Fibroblast of the aortic adventitia (primary cell): ENCODE data around the gene UNC119B. TPM values are rescaled to one million over a fixed set of nuclear protein-coding genes. Genes with fewer than 3 reads are reported as not detected.
"Not testable (repeated sequence)": the region's sequence is repeated elsewhere in the genome, so short reads cannot be mapped to it uniquely, and the experiment has no call there.

Source experiments
- DNase-seq: peaks from one replicate; pipeline ENCODE4 v3.0.0-alpha.2; 2010; ENCODE audit warnings: low read depth
- H3K4me3 ChIP-seq: 2 replicates; pipeline ENCODE4 v1.5.1; 2011; ENCODE audit warnings: low read depth, mild to moderate bottlenecking, control low read depth, low read length, moderate library complexity
- CTCF ChIP-seq: IDR thresholded peaks from 2 replicates; pipeline ENCODE4 v1.5.1; 2011; ENCODE audit warnings: mild to moderate bottlenecking, low read length, control low read depth, inconsistent platforms; ENCODE audit not compliant: insufficient read depth
- total RNA-seq: library from RNA; depleted of rRNA; stranded (reverse); fragments of >200 nt; gene quantifications from 2 replicates; pipeline ENCODE4 v1.2.3, GENCODE V29; 2012; ENCODE audit warnings: low replicate concordance

The UNC119B gene
- total RNA-seq, 1 donor = 19.8 TPM

GRCh38 chr12:120724720-120725119 lies 14.5 kb downstream of the UNC119B start:
- no peak for DNase-seq
- H3K4me3 ChIP-seq = no peak overlapping the region
- TF ChIP-seq CTCF = no peak

- peak overlapping the region; percentile 73 for H3K4me3 ChIP-seq
- TF ChIP-seq CTCF = no peak
- DNase-seq = no peak
These were observed 14.9 kb downstream of the UNC119B start for GRCh38 chr12:120725151-120725658.

- TF ChIP-seq CTCF = no peak
- DNase-seq = peak; percentile 67
- H3K4me3 ChIP-seq = peak within 1 kb of the TSS; percentile 73
These were observed 15.6 kb downstream of the UNC119B start, which contains the start of gene ACADS for GRCh38 chr12:120725659-120726509. TSS of gene ACADS (plus strand) at chr12:120725826. CDS start at chr12:120725886, 60 bp downstream.

GRCh38 chr12:120726510-120726793 lies 16.2 kb downstream of the UNC119B start:
- peak overlapping the region; percentile 73 for H3K4me3 ChIP-seq
- TF ChIP-seq CTCF = no peak
- DNase-seq = no peak

- no peak for TF ChIP-seq CTCF
- H3K4me3 ChIP-seq = no peak overlapping the region
- DNase-seq = no peak
These were observed 16.7 kb downstream of the UNC119B start for GRCh38 chr12:120726961-120727360.

GRCh38 chr12:120732198-120732597 lies 21.9 kb downstream of the UNC119B start:
- H3K4me3 ChIP-seq, DNase-seq: not testable (repeated sequence)

GRCh38 chr12:120733574-120733973 lies 23.3 kb downstream of the UNC119B start:
- no peak overlapping the region for H3K4me3 ChIP-seq
- no peak for TF ChIP-seq CTCF
- no peak for DNase-seq
